H9 (cell line): ENCODE results near the gene OTULINL. TPM values are rescaled to one million over a fixed set of nuclear protein-coding genes. Genes with fewer than 3 reads are reported as not detected.

ENCODE experiments used
- DNase-seq: peaks from one replicate; pipeline ENCODE4 v3.0.0-alpha.2; 2017
- H2AFZ ChIP-seq: one replicate; pipeline ENCODE4 v1.6.1; 2013; ENCODE audit warnings: mild to moderate bottlenecking, low read length, control low read depth, moderate library complexity
- H2AK5ac ChIP-seq: 2 replicates; pipeline ENCODE4 v1.6.1; 2013; ENCODE audit warnings: low read length, control low read depth, mixed read lengths; ENCODE audit not compliant: insufficient read length
- H2BK120ac ChIP-seq: one replicate; pipeline ENCODE4 v1.6.1; 2013; ENCODE audit warnings: low read depth, mild to moderate bottlenecking, low read length, control low read depth, inconsistent platforms; ENCODE audit not compliant: poor library complexity, severe bottlenecking
- H2BK12ac ChIP-seq: 2 replicates; pipeline ENCODE4 v1.6.1; 2013; ENCODE audit warnings: low read length, control low read depth, mixed read lengths, low read depth; ENCODE audit not compliant: insufficient read length
- H2BK15ac ChIP-seq: 2 replicates; pipeline ENCODE4 v1.6.1; 2013; ENCODE audit warnings: low read depth, low read length, control low read depth
- H2BK20ac ChIP-seq: one replicate; pipeline ENCODE4 v1.6.1; 2013; ENCODE audit warnings: low read depth, mild to moderate bottlenecking, low read length, control low read depth, inconsistent platforms; ENCODE audit not compliant: poor library complexity, severe bottlenecking
- H2BK5ac ChIP-seq: 2 replicates; pipeline ENCODE4 v1.6.1; 2013; ENCODE audit warnings: low read length, control low read depth, mixed read lengths; ENCODE audit not compliant: insufficient read length
- H3K14ac ChIP-seq: 2 replicates; pipeline ENCODE4 v1.6.1; 2013; ENCODE audit warnings: low read length, control low read depth; ENCODE audit not compliant: insufficient read depth
- H3K18ac ChIP-seq: 2 replicates; pipeline ENCODE4 v1.6.1; 2013; ENCODE audit warnings: low read depth, mild to moderate bottlenecking, mixed read lengths, low read length, control low read depth; ENCODE audit not compliant: insufficient read length
- H3K23ac ChIP-seq: 2 replicates; pipeline ENCODE4 v1.6.1; 2013; ENCODE audit warnings: low read length, control low read depth, mixed read lengths, low read depth; ENCODE audit not compliant: insufficient read length
- H3K23me2 ChIP-seq: 2 replicates; pipeline ENCODE4 v1.6.1; 2013; ENCODE audit warnings: low read depth, mild to moderate bottlenecking, mixed read lengths, low read length, control low read depth; ENCODE audit not compliant: insufficient read length, poor library complexity, severe bottlenecking
- H3K27ac ChIP-seq: 2 replicates; pipeline ENCODE4 v1.5.1; 2013; ENCODE audit warnings: low read length, control low read depth, mixed read lengths, low read depth; ENCODE audit not compliant: insufficient read length
- H3K27me3 ChIP-seq: 2 replicates; pipeline ENCODE4 v1.6.1; 2013; ENCODE audit warnings: low read length, control low read depth, inconsistent platforms; ENCODE audit not compliant: insufficient read depth
- H3K4ac ChIP-seq: 2 replicates; pipeline ENCODE4 v1.6.1; 2013; ENCODE audit warnings: low read depth, mild to moderate bottlenecking, control low read depth, inconsistent platforms, low read length, moderate library complexity
- H3K4me1 ChIP-seq: 2 replicates; pipeline ENCODE4 v1.6.1; 2013; ENCODE audit warnings: low read length, control low read depth, inconsistent platforms; ENCODE audit not compliant: insufficient read depth
- H3K4me2 ChIP-seq: 2 replicates; pipeline ENCODE4 v1.6.1; 2013; ENCODE audit warnings: low read length, control low read depth, mixed read lengths; ENCODE audit not compliant: insufficient read length, insufficient read depth
- H3K56ac ChIP-seq: 2 replicates; pipeline ENCODE4 v1.6.1; 2013; ENCODE audit warnings: low read depth, mild to moderate bottlenecking, mixed read lengths, low read length, control low read depth; ENCODE audit not compliant: insufficient read length
- H3K79me1 ChIP-seq: 2 replicates; pipeline ENCODE4 v1.6.1; 2013; ENCODE audit warnings: low read depth, mild to moderate bottlenecking, moderate library complexity, low read length, control low read depth, inconsistent platforms; ENCODE audit not compliant: insufficient read depth, poor library complexity, severe bottlenecking
- H3K79me2 ChIP-seq: 2 replicates; pipeline ENCODE4 v1.6.1; 2013; ENCODE audit warnings: low read length, control low read depth, inconsistent platforms; ENCODE audit not compliant: insufficient read depth
- H3K9ac ChIP-seq: 2 replicates; pipeline ENCODE4 v1.6.1; 2013; ENCODE audit warnings: low read length, control low read depth, mixed read lengths; ENCODE audit not compliant: insufficient read length; ENCODE audit errors: extremely low read depth
- H3K9me3 ChIP-seq: one replicate; pipeline ENCODE4 v1.6.1; 2013; ENCODE audit warnings: low read depth, low read length, inconsistent platforms; ENCODE audit not compliant: control insufficient read depth
- H3T11ph ChIP-seq: one replicate; pipeline ENCODE4 v1.6.1; 2013; ENCODE audit warnings: mild to moderate bottlenecking, low read length, control low read depth, inconsistent platforms
- H4K20me1 ChIP-seq: one replicate; pipeline ENCODE4 v1.6.1; 2013; ENCODE audit not compliant: control insufficient read depth, insufficient read length, insufficient read depth
- H4K5ac ChIP-seq: 2 replicates; pipeline ENCODE4 v1.6.1; 2013; ENCODE audit warnings: low read depth, mild to moderate bottlenecking, mixed read lengths, low read length, control low read depth; ENCODE audit not compliant: insufficient read length
- H4K8ac ChIP-seq: replicated peaks from 2 replicates; pipeline ENCODE4 v1.6.1; 2013; ENCODE audit warnings: low read length, control low read depth, mixed read lengths, low read depth; ENCODE audit not compliant: insufficient read length
- H4K91ac ChIP-seq: 2 replicates; pipeline ENCODE4 v1.6.1; 2013; ENCODE audit warnings: low read depth, mild to moderate bottlenecking, moderate library complexity, mixed read lengths, low read length, control low read depth; ENCODE audit not compliant: insufficient read length
- H3K27ac Mint-ChIP-seq, 3 experiments: 2 replicates in 2 of 3; 3 replicates in 1 of 3; pipeline ENCODE4 v1.8.0; 2020 to 2021; ENCODE audit warnings: mixed read lengths in 3 of 3, mild to moderate bottlenecking in 1 of 3, moderate library complexity in 1 of 3
- H3K27me3 Mint-ChIP-seq: 2 replicates; pipeline ENCODE4 v1.8.0; 2021; ENCODE audit warnings: low read depth, mild to moderate bottlenecking, moderate library complexity, mixed read lengths
- H3K36me3 Mint-ChIP-seq, 3 experiments: 2 replicates in 2 of 3; 3 replicates in 1 of 3; pipeline ENCODE4 v1.8.0; 2020 to 2021; ENCODE audit warnings: low read depth in 3 of 3, mixed read lengths in 3 of 3; ENCODE audit not compliant: insufficient read depth in 1 of 3
- H3K4me1 Mint-ChIP-seq, 2 experiments: 2 replicates each; pipeline ENCODE4 v1.8.0; 2020; ENCODE audit warnings: mixed read lengths in 2 of 2
- H3K4me3 Mint-ChIP-seq, 2 experiments: 2 replicates in 1 of 2; 3 replicates in 1 of 2; pipeline ENCODE4 v1.8.0; 2020 to 2021; ENCODE audit warnings: mild to moderate bottlenecking in 2 of 2, mixed read lengths in 2 of 2, moderate library complexity in 1 of 2
- H3K9me3 Mint-ChIP-seq, 2 experiments: 2 replicates in 1 of 2; 3 replicates in 1 of 2; pipeline ENCODE4 v1.8.0; 2020; ENCODE audit warnings: mild to moderate bottlenecking in 2 of 2, mixed read lengths in 2 of 2, moderate library complexity in 1 of 2
- WGBS: extraction: QIAGEN DNeasy Blood & Tissue Kit; methylation state at CpG from one replicate; pipeline ENCODE4 v1.1.7; 2013; ENCODE audit warnings: missing lambda C conversion rate, low lambda C conversion rate, mixed read lengths; ENCODE audit not compliant: insufficient read length; ENCODE audit errors: extremely low coverage; 5-methylcytosine and 5-hydroxymethylcytosine counted together
- total RNA-seq: library from RNA; stranded (reverse); gene quantifications from 2 replicates; pipeline ENCODE4 v1.2.1, GENCODE V29; 2021
- TF ChIP-seq, protein P1 (sequence below): fragments of 200-600 bp; sonication (generic); conservative IDR thresholded peaks from 3 replicates; pipeline ENCODE4 v1.8.0; 2021; ENCODE audit warnings: antibody characterized with exemption, mild to moderate bottlenecking

Gene OTULINL
- total RNA-seq, 1 experiment from 2014 or later, result 7.5 TPM

DNA sequence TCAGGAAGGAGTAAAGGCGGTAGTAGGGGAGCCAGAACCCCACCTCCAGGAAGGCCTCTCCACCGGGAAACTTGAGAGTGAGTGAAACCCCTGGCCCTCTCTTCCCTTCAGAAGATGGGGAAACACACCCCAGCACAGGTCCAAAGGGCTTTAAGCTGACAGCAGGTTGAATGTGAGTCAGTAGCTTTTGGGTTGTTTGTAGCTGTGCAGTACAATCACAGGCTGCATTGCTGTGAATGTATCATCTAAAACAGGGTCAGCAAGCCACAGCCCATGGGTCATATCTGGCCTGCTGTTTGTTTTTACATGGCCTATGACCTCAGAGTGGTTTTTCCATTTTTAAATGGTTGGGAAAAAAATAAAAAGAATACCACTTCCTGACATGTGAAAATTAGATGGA, 10.0 kb downstream of the OTULINL start:
- no CpG with 5 or more reads among the region's 2 CpGs for WGBS

More for the DNA sequence above, 10.0 kb downstream of the OTULINL start:
- Histone ChIP-seq H3K9me3 (no peaks in the 10 kb centered on the region), H2BK120ac (no peak overlapping the region), H3K79me1 (no peaks in the 10 kb centered on the region), H2BK5ac (no peak overlapping the region), H4K20me1 (no peaks in the 10 kb centered on the region), H3K18ac (no peak overlapping the region), H4K5ac (no peak overlapping the region), H2BK12ac (no peak overlapping the region), H3K56ac (no peak overlapping the region), H3T11ph (no peak overlapping the region), H3K79me2 (no peaks in the 10 kb centered on the region), H4K91ac (no peak overlapping the region), H2BK15ac (no peak overlapping the region), H4K8ac (no peak overlapping the region), H3K23me2 (no peaks in the 10 kb centered on the region), H2AK5ac (no peak overlapping the region), H3K23ac (no peak overlapping the region), H3K9ac (no peak overlapping the region), H2BK20ac (no peak overlapping the region), H3K4me1 (no peaks in the 10 kb centered on the region), H3K14ac (no peak overlapping the region), H3K27ac (no peak overlapping the region), H3K4ac (no peak overlapping the region), H2AFZ (no peak overlapping the region), H3K27me3 (no peaks in the 10 kb centered on the region), H3K4me2 (no peak overlapping the region)
- Mint-ChIP-seq H3K27me3 (no peaks in the 10 kb centered on the region; the same call in 1 of the 2 replicates), H3K27ac (no peak overlapping the region), H3K4me3 (no peak overlapping the region), H3K36me3 (peaks cover 0 to 7% (median 1%) of the 10 kb centered on the region in 3 experiments; a peak in 3 of 7 replicates), H3K9me3 (peaks cover 1 to 3% of the 10 kb centered on the region in 2 experiments; a peak in 2 of 5 replicates), H3K4me1 (peaks cover 0 to 7% of the 10 kb centered on the region in 2 experiments; a peak in 1 of 4 replicates)
- no peak for DNase-seq
- TF ChIP-seq, protein P1, sequence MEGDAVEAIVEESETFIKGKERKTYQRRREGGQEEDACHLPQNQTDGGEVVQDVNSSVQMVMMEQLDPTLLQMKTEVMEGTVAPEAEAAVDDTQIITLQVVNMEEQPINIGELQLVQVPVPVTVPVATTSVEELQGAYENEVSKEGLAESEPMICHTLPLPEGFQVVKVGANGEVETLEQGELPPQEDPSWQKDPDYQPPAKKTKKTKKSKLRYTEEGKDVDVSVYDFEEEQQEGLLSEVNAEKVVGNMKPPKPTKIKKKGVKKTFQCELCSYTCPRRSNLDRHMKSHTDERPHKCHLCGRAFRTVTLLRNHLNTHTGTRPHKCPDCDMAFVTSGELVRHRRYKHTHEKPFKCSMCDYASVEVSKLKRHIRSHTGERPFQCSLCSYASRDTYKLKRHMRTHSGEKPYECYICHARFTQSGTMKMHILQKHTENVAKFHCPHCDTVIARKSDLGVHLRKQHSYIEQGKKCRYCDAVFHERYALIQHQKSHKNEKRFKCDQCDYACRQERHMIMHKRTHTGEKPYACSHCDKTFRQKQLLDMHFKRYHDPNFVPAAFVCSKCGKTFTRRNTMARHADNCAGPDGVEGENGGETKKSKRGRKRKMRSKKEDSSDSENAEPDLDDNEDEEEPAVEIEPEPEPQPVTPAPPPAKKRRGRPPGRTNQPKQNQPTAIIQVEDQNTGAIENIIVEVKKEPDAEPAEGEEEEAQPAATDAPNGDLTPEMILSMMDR, result no peak
